GM23248 (cell line): ENCODE results near the gene VPS8.

Experiments used
- EZH2 ChIP-seq: fragments of 200-600 bp; sonication (generic); IDR thresholded peaks from 2 replicates; pipeline ENCODE4 v1.6.1; 2018; ENCODE audit warnings: antibody characterized with exemption, mild to moderate bottlenecking; ENCODE audit not compliant: insufficient read depth, poor library complexity, severe bottlenecking
- EZH2phosphoT487 ChIP-seq: fragments of 200-600 bp; sonication (generic); IDR thresholded peaks from 2 replicates; pipeline ENCODE4 v1.6.1; 2018; ENCODE audit warnings: antibody characterized with exemption, moderate library complexity, mild to moderate bottlenecking, low read depth; ENCODE audit not compliant: insufficient read depth

DNA sequence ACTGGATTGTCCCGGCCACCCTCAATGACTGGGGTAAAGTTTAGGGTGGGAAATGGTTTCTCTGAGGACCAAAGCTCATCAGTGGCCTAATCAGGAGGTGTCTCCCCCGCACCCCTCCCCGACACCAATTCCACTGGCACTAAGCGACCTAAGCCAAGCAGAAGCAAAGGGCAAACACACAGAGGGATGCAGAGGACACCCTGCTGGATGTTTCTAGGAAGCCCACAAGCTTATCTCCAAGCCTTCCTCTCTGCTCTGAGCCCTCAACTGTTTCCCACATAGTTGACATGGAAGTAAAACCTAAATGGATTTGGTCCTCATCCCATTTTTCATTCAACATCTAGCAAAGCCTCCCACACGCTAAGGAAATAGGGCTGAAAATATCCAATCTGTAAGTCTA lies 272.4 kb downstream of the VPS8 start:
- no peak for TF ChIP-seq EZH2
- no peak for TF ChIP-seq EZH2phosphoT487
